HG03135 (cell line): ENCODE measurements around the gene ANKRD62.
"Not testable (repeated sequence)": the region's sequence is repeated elsewhere in the genome, so short reads cannot be mapped to it uniquely, and the experiment has no call there.

Experiments
- ATAC-seq: cut with Tn5 transposase; IDR thresholded peaks from one replicate; pipeline ENCODE4 v1.9.1; 2021; ENCODE audit warnings: mild to moderate bottlenecking, moderate library complexity; ENCODE audit not compliant: unreplicated experiment

Gene ANKRD62

DNA sequence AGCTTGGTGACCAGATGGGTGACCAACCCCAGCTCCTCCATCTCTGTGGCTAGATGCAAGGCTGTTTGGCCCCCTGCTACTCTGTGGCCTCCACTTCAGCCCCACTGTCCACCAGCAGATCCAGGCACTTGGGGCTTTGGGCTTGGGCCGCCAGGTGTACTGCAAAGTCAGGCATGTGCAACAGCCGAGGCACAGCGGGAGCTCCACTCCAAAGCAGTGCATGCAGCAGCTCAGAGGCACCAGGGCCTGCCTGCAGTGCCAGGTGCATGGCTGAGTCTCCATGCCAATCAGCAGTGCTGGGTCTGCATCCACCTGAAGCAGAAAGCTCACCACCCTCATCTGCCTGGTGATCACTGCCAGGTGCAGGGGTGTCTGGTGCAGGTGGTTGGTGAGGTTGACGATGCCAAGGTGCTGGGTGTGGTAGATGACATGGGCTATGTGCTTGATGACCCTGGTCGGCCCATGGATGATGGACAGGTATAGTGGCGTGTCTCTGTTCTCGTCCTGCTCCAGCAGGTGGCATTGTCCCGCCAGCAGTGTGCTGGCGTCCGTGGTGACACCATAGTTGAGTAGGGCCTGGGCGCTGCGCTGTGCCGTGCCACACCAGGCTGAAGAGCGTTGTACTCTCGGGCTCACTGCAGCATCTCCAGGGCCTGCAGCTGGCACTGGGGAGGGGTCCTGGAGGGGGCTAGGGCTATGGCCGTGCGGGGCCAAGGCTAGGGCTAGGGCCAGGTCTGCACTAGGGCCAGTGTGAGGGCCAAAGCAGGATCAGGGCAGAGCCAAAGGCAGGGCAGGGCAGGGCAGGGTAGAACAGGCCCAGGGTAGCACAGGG, 1.0 kb upstream of the ANKRD62 start:
- ATAC-seq, result no peak

DNA sequence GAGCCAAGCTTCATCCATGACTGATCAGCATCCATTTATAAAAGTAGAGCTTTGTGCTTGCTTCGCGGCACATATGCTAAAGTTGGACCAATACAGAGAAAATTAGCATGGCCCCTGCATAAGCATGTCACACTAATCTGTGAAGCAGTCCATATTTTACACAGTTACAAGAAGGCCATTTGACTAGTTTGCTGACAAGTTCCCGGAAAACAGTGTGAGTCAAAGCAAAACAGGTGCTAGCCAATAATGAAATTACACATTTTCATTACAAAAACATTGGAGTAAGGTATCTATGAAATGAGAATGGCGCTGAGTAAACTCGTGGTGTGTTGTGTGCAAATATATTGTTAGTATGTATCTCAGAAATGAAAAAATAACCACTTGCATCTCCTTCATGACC, 4.7 kb downstream of the ANKRD62 start:
- no peak for ATAC-seq

DNA sequence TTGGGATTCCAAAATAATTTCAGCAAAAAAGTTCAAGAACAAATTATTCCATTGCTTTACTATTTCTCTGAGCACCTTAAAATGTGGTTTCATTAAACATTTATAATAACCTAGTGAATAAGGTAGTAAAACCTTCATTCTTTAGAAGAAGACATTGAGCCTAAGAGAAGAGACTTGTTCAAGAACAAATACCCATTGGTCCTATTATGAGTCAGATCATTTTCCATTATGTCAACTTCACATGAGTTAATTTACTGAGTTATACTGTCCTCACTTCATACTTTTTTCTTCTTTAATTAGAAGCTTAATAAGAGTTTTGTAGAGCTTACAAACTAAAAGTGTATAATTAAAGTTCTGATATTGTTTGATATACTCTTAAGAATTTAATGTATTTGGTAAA, 5.5 kb downstream of the ANKRD62 start:
- no peak for ATAC-seq

DNA sequence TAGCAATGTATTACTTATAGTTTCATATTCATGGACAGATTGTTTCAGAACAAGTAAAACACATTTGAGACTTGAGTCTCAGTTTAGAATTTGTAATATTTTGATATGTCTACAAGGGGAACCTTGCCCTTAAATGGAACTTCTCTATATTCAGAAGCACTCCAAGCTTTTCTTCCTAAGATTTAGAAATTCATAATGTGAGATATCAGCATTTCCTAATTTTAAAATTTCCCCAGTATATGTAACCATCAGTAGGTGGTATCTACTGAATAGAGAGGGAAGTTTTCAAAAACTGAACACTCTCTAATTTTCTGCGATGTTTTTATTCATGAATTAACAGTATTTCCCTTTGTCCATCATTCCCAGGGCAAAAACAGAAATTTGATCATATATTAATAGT, 7.6 kb downstream of the ANKRD62 start:
- ATAC-seq, result no peak

DNA sequence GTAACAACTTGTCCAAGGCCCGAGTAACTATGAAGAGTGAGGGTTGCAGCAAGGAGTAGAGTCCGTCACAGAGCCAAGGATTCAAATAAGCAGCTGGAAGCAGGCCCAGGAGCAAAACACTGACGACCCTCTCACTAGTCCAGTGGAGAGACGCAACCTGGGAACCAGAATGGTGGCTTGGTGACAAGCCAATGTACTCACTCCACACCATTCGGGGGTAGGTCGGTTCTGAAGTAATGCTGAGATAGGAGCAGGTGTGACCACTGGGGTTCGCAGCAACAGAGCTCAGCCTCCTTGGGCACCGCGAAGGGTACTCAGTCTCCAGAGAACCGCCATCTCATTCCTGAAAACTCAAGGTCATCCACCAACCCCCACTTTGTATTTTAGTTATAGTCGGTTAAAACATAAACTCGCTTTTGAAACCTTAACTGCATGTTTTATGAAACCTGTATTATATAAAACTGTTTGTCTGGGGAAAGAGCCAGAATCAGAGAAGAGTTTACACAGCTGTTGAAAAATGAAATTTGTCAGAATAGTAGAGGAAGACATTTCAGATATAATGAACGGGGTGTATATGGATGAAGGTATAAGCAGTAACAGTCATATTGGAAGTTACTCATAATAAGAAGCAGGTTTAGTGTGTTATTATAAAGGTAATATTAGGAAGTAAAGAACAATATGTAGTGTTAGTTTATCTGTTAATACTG, 8.6 kb downstream of the ANKRD62 start:
- no peak for ATAC-seq

DNA sequence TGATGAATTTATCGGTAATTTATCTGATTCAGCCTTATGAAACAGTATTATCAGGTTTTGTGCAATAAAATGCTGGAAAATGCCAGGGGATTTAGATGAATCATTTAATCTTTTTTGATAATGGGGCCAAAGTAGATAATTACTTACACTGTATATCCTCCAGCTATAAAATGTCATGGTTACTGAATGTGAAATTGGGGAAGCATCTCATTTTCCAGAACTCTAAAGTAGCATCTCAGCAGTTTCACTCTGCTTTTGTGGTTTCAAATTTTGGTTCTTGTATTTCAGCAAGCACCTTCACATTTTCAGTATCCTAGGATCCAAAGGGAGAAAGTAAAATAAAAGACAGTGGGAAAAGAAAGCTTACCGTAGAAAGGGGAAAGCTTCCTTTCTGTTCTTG, 12.8 kb downstream of the ANKRD62 start:
- ATAC-seq, result no peak

DNA sequence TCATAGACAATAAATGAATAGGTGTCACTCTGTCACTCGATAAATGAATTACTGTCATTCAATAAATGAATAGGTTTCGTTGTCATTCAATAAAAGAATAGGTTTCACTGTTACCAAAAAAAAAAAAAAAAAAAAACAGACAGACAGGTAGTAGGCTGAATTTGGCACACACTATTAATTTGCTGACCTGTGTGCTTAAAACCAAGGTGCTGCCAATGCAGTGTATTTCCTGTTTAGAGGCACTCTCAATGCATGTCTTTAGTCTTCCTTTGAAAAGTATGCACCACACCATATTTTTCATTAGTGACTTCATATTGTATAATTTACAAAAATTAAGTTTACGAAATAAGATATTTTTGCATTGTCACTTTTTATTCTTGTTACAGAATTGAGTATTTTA, 16.2 kb downstream of the ANKRD62 start:
- no peak for ATAC-seq

DNA sequence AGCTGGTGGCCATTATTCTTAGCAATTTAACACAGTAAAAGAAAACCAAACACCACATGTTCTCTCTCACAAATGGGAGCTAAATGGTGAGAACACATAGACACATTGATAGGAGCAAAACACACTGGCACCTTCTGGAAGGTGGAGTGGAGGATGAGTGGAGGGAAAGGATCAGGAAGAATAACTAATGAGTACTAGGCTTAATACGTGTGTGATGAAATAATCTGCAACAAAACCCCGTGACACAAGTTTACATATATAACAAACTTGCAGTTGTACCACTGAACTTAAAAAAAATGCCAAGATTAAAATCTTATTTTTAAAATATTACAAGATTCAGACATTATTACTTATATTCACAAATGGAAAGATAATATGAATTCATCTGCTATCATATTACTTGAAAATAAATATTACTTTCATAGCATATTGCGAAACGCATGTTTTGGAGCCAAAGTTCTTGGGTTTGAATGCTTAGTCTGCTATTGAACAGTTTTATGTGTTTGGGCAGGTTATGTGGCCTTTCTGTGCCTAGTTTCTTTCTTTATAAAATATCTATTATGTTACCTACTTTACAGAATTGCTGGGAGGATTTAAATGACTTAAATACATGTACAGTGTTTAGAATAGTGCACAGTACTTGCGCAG, 20.5 kb downstream of the ANKRD62 start:
- no peak for ATAC-seq

DNA sequence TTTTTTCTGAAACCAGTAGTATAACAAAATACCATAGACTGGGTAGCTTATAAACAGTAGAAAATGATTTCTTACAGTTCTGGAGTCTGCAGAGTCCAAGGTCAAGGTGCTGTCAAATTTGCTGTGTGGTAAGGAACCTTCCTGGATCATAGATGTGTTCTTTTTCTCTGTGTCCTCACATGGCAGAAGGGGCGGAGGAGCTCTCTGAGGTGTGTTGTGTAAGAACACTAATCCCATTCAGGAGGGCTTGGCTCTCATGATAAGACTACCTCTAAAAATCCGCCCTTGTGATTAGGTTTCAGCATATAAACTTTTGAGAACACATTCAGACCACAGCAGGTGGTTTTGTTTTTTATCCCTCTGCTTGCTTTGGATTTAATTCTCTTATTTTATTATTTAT, 25.7 kb downstream of the ANKRD62 start:
- ATAC-seq, result no peak

DNA sequence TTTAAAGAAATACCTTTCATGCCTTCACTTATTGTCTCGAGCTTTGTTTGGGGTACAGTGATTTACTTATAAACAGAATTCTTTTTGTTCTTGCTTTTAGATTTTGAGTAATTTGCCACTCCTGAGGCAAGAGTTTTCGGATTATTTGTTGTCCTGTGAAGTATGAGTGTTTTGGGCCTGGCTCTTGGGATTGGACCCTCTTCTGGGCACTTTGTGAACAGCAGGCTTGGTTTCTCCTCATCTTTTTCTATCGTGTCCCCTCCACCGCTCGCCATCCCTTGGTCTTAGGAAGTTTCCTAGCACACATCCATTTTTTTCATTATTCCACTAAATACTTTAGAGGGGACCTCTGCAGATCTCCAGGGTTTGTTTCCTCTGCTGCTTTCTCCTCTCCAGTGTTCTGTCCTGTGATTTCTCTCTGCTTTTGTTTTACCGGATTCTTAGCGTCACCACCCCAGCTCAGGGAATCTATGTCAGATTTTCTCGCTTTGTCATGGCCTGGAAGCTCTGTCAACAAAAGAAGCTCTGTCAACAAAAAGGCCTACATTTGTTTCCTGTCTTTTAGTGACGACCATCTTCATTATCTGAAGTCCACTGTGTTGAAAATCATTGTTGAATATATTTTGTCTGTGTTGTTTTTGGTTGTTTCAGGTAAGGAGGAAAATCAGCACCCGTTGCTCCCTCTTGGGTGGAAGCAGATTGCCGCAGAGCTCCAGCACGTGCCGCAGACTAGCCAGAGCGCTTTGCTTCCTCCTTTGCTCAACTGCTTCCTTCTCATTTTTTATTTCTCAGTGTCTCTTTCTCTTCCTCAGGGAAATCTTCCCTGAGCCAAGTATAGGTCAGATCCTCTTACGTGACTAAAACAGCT, 27.8 kb downstream of the ANKRD62 start:
- no peak for ATAC-seq

DNA sequence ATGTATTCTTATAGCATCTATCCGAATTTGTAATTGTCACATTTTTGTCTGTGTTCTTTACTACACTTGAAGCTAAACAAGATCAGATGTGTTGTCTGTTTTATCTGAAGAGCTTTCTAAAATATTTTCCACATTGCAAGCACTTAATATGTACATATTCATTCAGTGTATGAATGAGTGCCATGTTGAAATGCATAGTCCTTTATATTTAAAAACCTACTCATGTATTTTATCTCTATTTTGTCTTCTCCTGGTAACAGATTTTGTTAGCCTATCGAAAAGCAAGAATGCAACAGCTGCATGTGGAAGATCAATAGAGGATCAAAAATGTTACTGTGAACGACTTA, 28.4 kb downstream of the ANKRD62 start:
- not testable (repeated sequence) for ATAC-seq

DNA sequence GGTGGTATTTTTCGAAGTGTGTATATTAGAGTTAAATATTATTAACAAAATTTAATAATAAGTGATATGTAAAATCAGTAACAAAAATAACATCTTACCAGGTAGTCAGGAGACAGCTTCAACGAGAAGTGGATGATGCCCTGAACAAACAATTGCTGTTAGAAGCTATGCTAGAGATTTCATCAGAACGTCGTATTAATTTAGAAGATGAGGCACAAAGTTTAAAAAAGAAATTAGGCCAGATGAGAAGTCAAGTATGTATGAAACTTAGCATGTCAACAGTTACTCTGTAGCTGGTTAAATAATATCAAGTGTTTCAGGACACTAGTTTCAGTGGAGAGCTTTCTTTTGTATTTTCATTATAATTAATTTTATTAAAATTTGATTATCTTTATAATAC, 34.0 kb downstream of the ANKRD62 start:
- ATAC-seq, result not testable (repeated sequence)

DNA sequence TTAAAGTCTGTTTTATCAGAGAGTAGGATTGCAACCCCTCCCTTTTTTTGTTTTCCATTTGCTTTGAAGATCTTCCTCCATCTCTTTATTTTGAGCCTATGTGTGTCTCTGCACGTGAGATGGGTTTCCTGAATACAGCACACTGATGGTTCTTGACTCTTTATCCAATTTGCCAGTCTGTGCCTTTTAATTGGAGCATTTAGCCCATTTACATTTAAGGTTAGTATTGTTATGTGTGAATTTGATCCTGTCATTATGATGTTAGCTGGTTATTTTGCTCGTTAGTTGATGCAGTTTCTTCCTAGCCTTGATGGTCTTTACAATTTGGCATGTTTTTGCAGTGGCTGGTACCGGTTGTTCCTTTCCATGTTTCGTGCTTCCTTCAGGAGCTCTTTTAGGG, 45.2 kb downstream of the ANKRD62 start:
- not testable (repeated sequence) for ATAC-seq

DNA sequence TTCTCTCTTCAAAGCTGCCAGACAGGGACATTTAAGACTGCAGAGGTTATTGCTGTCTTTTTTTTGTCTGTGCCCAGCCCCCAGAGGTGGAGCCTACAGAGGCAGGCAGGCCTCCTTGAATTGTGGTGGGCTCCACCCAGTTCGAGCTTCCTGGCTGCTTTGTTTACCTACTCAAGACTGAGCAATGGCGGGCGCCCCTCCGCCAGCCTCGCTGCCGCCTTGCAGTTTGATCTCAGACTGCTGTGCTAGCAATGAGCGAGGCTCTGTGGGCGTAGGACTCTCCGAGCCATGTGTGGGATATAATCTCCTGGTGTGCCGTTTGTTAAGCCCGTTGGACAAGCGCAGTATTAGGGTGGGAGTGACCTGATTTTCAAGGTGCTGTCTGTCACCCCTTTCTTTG, 47.2 kb downstream of the ANKRD62 start:
- ATAC-seq, result not testable (repeated sequence)

DNA sequence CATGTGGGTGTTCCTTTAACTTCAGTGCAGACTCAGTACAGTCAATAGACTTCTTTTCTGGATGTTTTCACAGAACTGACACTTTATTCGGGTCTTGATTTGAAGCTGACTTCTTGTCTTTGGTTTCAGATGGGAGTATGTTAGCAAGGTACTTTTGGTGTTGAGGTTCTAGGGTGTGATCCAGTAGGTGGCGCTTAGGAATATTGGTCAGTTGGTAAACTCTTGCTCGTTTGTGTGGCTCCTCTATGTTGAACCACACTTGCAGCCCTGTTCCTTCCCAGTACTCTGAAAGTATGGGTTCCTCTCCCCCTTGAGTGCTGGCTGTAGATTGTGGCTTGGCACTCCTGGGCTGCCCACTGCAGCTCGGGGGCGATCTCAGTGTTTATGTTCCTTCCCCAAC, 48.1 kb downstream of the ANKRD62 start:
- not testable (repeated sequence) for ATAC-seq

DNA sequence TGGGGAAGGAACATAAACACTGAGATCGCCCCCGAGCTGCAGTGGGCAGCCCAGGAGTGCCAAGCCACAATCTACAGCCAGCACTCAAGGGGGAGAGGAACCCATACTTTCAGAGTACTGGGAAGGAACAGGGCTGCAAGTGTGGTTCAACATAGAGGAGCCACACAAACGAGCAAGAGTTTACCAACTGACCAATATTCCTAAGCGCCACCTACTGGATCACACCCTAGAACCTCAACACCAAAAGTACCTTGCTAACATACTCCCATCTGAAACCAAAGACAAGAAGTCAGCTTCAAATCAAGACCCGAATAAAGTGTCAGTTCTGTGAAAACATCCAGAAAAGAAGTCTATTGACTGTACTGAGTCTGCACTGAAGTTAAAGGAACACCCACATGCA, 55.8 kb downstream of the ANKRD62 start:
- ATAC-seq, result not testable (repeated sequence)

DNA sequence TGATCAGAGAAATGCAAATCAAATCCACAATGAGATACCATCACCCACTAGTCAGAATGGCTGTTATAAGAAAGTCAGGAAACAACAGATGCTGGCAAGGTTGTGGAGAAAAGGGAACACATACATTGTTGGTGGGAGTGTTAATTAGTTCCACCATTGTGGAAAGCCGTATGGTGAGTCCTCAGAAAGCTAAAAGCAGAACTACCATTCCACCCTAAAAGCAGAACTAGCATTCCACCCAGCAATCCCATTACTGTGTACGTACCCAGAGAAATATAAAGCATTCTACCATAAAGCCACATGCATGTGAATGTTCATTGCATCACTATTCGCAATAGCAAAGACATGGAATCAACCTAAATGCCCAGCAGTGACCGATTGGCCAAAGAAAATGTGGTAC, 60.7 kb downstream of the ANKRD62 start:
- ATAC-seq, result no peak

DNA sequence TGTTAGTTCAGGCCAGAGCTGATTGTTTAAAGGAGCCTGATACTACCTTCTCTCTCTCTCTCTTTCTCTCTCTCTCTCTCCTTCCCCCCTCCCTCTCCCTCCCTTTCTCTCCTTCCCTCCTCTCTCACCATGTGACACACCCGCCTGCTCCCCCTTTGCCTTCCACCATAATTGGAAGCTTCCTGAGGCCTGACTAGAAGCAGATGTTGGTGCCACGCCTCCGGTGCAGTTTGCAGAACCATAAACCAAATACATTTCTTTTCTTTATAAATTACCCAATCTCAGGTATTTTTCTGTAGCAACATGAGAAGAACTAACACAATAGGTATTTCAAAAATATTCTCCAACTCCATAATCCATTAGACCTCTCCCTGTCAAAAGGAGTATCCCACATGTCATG, 62.4 kb downstream of the ANKRD62 start:
- ATAC-seq, result no peak

DNA sequence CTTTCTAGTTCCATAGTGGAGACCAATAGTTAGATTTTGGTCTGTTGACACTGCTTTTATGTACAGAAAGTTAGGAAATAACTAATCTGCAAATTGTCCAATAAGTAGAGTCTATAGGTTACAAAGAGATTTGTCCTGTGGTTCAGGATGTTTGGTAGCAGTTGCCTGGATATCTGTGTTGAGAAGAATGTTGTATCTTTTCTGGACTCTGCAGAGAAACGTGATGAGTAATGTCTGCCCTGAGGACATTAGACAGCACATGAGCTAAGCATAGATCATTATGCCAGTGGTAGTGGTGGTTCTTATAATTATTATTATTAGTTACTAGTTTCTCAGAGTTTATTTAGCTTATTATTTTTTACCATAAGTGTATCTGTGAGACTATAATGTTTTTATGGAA, 65.8 kb downstream of the ANKRD62 start:
- ATAC-seq, result no peak

DNA sequence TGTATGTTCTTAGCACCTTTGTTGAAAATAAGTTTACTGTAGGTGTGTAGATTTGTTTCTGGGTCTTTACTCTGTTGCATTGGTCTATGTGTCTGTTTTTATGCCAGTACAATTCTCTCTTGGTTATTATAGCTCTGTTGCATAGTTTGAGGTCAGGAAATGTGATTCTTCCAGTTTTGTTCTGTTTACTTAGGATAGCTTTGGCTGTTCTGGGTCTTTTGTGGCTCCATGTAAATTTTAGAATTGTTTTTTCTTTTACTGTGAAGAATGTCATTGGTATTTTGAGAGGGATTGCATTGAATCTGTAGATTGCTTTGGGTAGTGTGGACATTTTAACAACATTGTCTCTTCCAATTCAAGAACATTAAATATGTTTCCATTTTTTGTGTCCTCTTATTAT, 69.1 kb downstream of the ANKRD62 start:
- ATAC-seq, result no peak
